Esophagus squamous epithelium (tissue), 5 donors: ENCODE data around the gene ARHGEF17. TPM values are rescaled to one million over a fixed set of nuclear protein-coding genes. Genes with fewer than 3 reads are reported as not detected.

Experiments used
- DNase-seq: peaks from one replicate; lab custom pipeline; 2025; lab: John Stamatoyannopoulos, UW
- H3K27ac ChIP-seq, 4 donors: fragments of 200-600 bp; sonication (generic); one replicate each; pipeline ENCODE4 v1.5.1; 2016 to 2019; ENCODE audit warnings: mild to moderate bottlenecking in 1 of 4
- H3K27me3 ChIP-seq, 4 donors: fragments of 200-600 bp; sonication (generic); 1 replicate in 3 of 4; 2 replicates in 1 of 4; pipeline versions ENCODE4 v1.5.1 to v1.6.0; 2017 to 2021; ENCODE audit warnings: antibody characterized with exemption in 1 of 4
- H3K36me3 ChIP-seq, 3 donors: fragments of 200-600 bp; sonication (generic); one replicate each; pipeline ENCODE4 v1.5.1; 2016 to 2019
- H3K4me1 ChIP-seq, 3 donors: fragments of 200-600 bp; sonication (generic); one replicate each; pipeline ENCODE4 v1.5.1; 2017 to 2019
- H3K4me3 ChIP-seq, 4 donors: fragments of 200-600 bp; sonication (generic); 1 replicate in 3 of 4; 2 replicates in 1 of 4; pipeline ENCODE4 v1.5.1; 2016 to 2019; ENCODE audit warnings: mild to moderate bottlenecking in 2 of 4, moderate library complexity in 1 of 4
- H3K9me3 ChIP-seq, 3 donors: fragments of 200-600 bp; sonication (generic); one replicate each; pipeline ENCODE4 v1.5.1; 2016 to 2019
- CTCF ChIP-seq, 6 experiments: fragments of 450-650 bp in 4 of 6; fragments of 200-600 bp in 2 of 6; sonication (generic) in 2 of 6; IDR thresholded peaks; one replicate each; pipeline ENCODE4 v1.5.1; 2016 to 2019; ENCODE audit warnings: antibody characterized with exemption in 6 of 6, mild to moderate bottlenecking in 4 of 6, moderate library complexity in 4 of 6
- POLR2A ChIP-seq, 4 donors: fragments of 450-650 bp; IDR thresholded peaks; one replicate each; pipeline ENCODE4 v1.6.1; 2017; ENCODE audit warnings: antibody characterized with exemption in 4 of 4, mild to moderate bottlenecking in 4 of 4, moderate library complexity in 3 of 4
- WGBS, 2 donors: methylation state at CpG; one replicate each; pipeline ENCODE4 v1.1.5; 2018; 5-methylcytosine and 5-hydroxymethylcytosine counted together
- intact Hi-C: fragments of 100-400 bp; cut with DNase I; formaldehyde crosslinking; loops from one replicate; pipeline ENCODE4 v1.15.0; 2022
- total RNA-seq, 4 donors: library from RNA; depleted of rRNA; stranded (reverse); fragments of >200 nt; gene quantifications; one replicate each; pipeline ENCODE4 v1.1.0, GENCODE V29; 2016
- donor health status: DM: yes; HTN: yes; CAD: no.

ARHGEF17 gene
- total RNA-seq, 4 donors from 2014 or later = 3.2 to 23.1 (median 5.4) TPM

- H3K27ac ChIP-seq = peak overlapping the region; percentile 34 to 66 (median 56)
- no peaks in the 10 kb centered on the region for H3K9me3 ChIP-seq
- 53 to 65% methylated on average over 2 to 3 of the region's 3 CpGs for WGBS, 2 donors
- H3K27me3 ChIP-seq = no peaks in the 10 kb centered on the region
- H3K4me1 ChIP-seq = peaks cover 10 to 94% (median 40%) of the 10 kb centered on the region in 3 donors
- intact Hi-C loops = no loop called here
- DNase-seq = no peak
- H3K4me3 ChIP-seq = no peak overlapping the region
- TF ChIP-seq CTCF (IDR thresholded peaks at IDR 0.05) = peak in 1 of 6 experiments; percentile 19
- no peak for TF ChIP-seq POLR2A (IDR thresholded peaks at IDR 0.05)
- H3K36me3 ChIP-seq = no peaks in the 10 kb centered on the region
These were observed 22.6 kb downstream of the ARHGEF17 start for GRCh38 chr11:73330569-73331093.

- 67 to 89% methylated on average over 1 to 2 of the region's 4 CpGs for WGBS, 2 donors
- TF ChIP-seq CTCF (IDR thresholded peaks at IDR 0.05) (no peak), POLR2A (IDR thresholded peaks at IDR 0.05) (no peak)
- Histone ChIP-seq H3K9me3 (no peaks in the 10 kb centered on the region), H3K4me3 (no peak overlapping the region), H3K27me3 (no peaks in the 10 kb centered on the region), H3K4me1 (peaks cover 10 to 90% (median 36%) of the 10 kb centered on the region in 3 donors), H3K36me3 (no peaks in the 10 kb centered on the region), H3K27ac (peak overlapping the region; percentile 34 to 66 (median 56))
- no peak for DNase-seq
- intact Hi-C loops = no loop called here
These were observed 23.3 kb downstream of the ARHGEF17 start for GRCh38 chr11:73331138-73331916.

- Histone ChIP-seq H3K4me3 (no peak overlapping the region), H3K27me3 (no peaks in the 10 kb centered on the region), H3K36me3 (no peaks in the 10 kb centered on the region), H3K9me3 (no peaks in the 10 kb centered on the region), H3K4me1 (peaks cover 10 to 77% (median 36%) of the 10 kb centered on the region in 3 donors), H3K27ac (peak overlapping the region in 3 of 4 donors; percentile 27 to 81 (median 70))
- intact Hi-C loops = no loop called here
- no peak for DNase-seq
- WGBS, 2 donors = 92 to 100% methylated on average over 3 to 8 of the region's 11 CpGs
- TF ChIP-seq POLR2A (IDR thresholded peaks at IDR 0.05) = no peak
- TF ChIP-seq CTCF (IDR thresholded peaks at IDR 0.05) = no peak
These were observed 25.1 kb downstream of the ARHGEF17 start for GRCh38 chr11:73333173-73333572.

GRCh38 chr11:73333640-73334383 is 25.7 kb downstream of the ARHGEF17 start:
- H3K9me3 ChIP-seq = no peaks in the 10 kb centered on the region
- peaks cover 10 to 77% (median 36%) of the 10 kb centered on the region in 3 donors for H3K4me1 ChIP-seq
- 64 to 68% methylated on average over 2 of the region's 4 CpGs for WGBS, 2 donors
- peak overlapping the region; percentile 11 to 81 (median 48) for H3K27ac ChIP-seq
- no peaks in the 10 kb centered on the region for H3K36me3 ChIP-seq
- intact Hi-C loops = loop anchor here (2.0 kb wide), 1 partner anchor 27 kb away; no protein-coding TSS in a partner anchor
- DNase-seq = no peak
- no peaks in the 10 kb centered on the region for H3K27me3 ChIP-seq
- no peak overlapping the region for H3K4me3 ChIP-seq
- TF ChIP-seq POLR2A (IDR thresholded peaks at IDR 0.05) (no peak), CTCF (IDR thresholded peaks at IDR 0.05) (no peak)
